NCI-H1092 treated with DMSO at 0.1 percent for 48 hours (cell line): Measurements from ENCODE around the gene CHD9NB.
A peak's percentile ranks its signal among the peaks of the same experiment; 100 is the strongest.

ENCODE experiments used
- DNase-seq: peaks from one replicate; lab custom pipeline; 2025; lab: John Stamatoyannopoulos, UW

Gene CHD9NB

GRCh38 chr16:53052519-53053501, at the start of gene CHD9NB:
CHD9NB (minus strand) TSS chr16:53052897; CDS start chr16:53044158, 8,739 bp downstream.
- DNase-seq = no peak

- DNase-seq = no peak
Observed at GRCh38 chr16:53100889-53101288, 48.2 kb upstream of the CHD9NB start.

GRCh38 chr16:53100131-53100748, 47.5 kb upstream of the CHD9NB start:
- DNase-seq = no peak

GRCh38 chr16:53099318-53100130, 46.8 kb upstream of the CHD9NB start:
- peak; percentile 93 for DNase-seq

GRCh38 chr16:53098526-53099317, 46.0 kb upstream of the CHD9NB start:
- DNase-seq = peak; percentile 89

- DNase-seq = no peak
Observed at GRCh38 chr16:53097190-53097589, 44.5 kb upstream of the CHD9NB start.

- DNase-seq = peak; percentile 46
Observed at GRCh38 chr16:53094013-53094630, 41.4 kb upstream of the CHD9NB start.

- DNase-seq = no peak
Observed at GRCh38 chr16:53093162-53093744, 40.6 kb upstream of the CHD9NB start.

GRCh38 chr16:53092284-53092683, 39.6 kb upstream of the CHD9NB start:
- no peak for DNase-seq

GRCh38 chr16:53091466-53092211, 38.9 kb upstream of the CHD9NB start:
- peak; percentile 92 for DNase-seq

GRCh38 chr16:53090591-53091411, 38.1 kb upstream of the CHD9NB start:
- peak; percentile 71 for DNase-seq

- peak; percentile 68 for DNase-seq
Observed at GRCh38 chr16:53090286-53090590, 37.5 kb upstream of the CHD9NB start.

- peak; percentile 75 for DNase-seq
Observed at GRCh38 chr16:53089434-53090285, 37.0 kb upstream of the CHD9NB start.

GRCh38 chr16:53087101-53087500, 34.4 kb upstream of the CHD9NB start:
- DNase-seq = peak; percentile 56

GRCh38 chr16:53085931-53086421, 33.3 kb upstream of the CHD9NB start:
- peak; percentile 84 for DNase-seq

- peak; percentile 88 for DNase-seq
Observed at GRCh38 chr16:53085369-53085843, 32.7 kb upstream of the CHD9NB start.

- peak; percentile 63 for DNase-seq
Observed at GRCh38 chr16:53084746-53085334, 32.1 kb upstream of the CHD9NB start.
